ENCODE results near the gene REV1.
"Not testable (repeated sequence)": the region's sequence is repeated elsewhere in the genome, so short reads cannot be mapped to it uniquely, and the experiment has no call there.

REV1 gene

DNA sequence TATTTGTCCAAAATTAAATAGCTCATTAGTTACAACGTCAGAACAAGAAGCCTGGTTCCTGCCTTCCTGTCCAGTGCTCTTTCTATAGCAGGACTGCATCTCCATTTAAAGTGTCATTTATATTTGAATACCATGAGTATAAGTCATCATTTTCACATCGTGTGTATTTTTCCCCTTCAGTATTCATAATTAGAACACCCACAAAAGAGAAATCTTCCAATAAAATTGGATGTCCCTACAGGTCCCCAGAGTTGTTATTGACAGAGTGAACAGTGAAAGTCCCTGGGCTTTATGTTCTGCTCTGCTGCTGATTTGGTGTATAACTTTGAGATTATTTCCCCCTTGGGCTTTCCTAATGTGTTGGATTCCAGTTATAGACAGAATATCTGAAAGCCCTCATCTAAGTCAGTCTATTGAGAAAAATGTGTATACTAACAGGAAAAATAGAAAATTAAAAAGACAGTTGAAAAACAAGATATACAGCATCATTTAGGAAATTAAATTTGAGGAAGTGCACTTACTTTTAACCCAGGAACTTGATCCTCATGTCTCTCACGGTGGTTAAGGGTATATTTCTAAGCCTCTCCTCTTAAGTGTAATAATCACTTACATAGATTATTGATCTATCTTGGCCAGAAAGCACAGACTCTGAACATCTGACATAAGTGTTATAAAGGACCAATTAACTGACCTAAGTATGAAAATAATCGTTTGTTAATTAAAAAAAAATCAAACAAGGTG is 15.2 kb upstream of the REV1 start:
- no peak for DNase-seq
- H2AFZ ChIP-seq (ENCODE audit: low read depth, low read length) = no peak overlapping the region

DNA sequence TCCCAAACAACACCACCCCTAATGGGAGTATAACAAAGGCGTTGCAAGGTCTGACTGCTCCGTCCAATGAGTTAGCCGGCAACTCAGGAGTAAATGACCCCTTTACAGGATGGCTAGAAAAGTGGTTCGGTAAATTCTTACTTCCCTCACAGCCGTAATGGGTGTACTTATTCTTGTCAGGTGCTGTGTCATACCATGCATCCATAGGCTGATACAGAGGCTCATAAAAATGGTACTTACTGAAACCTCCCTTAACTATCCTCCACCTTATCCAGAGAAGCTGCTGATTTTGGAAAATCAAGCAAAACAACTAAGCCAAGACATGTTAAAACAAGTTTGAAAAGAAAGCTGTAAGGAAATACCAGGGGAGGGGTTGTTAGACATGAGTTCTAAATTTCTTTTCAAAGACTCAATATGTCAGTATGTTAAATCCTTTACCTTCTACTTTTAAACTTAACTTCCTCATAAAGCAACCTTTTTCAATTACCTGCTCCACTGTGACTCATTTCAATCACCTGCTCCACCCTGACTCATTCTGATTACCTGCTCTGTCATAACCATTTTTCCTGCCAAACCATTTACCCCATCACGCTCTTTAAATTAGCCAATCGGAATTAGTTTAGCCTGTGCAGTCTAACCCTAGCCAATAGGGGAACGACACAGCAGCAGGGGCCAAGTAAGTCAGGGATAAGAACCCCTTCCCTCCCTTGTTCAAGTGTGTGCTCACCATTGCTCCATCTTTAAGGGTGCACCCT is 14.0 kb upstream of the REV1 start:
- ATAC-seq (ENCODE audit: insufficient read depth, low read depth); H2AFZ ChIP-seq (ENCODE audit: low read depth, low read length); H4K20me1 ChIP-seq (ENCODE audit: insufficient read depth, low read length); H3K36me3 ChIP-seq (ENCODE audit: insufficient read depth, low read length); H3K4me1 ChIP-seq (ENCODE audit: insufficient read depth, low read length); H3K27ac ChIP-seq (ENCODE audit: low read length); H3K4me2 ChIP-seq (ENCODE audit: insufficient read depth, low read length); H3K79me2 ChIP-seq (ENCODE audit: insufficient read depth, low read length); H3K4me3 ChIP-seq (ENCODE audit: low read depth in 1 of 2, low read length in 2 of 2); H3K9me3 ChIP-seq (ENCODE audit: insufficient read depth, low read length, severe bottlenecking); H3K9ac ChIP-seq (ENCODE audit: low read depth, low read length); H3K27me3 ChIP-seq (ENCODE audit: insufficient read depth, low read length, poor library complexity); DNase-seq: not testable (repeated sequence)

More for the DNA sequence above, 15.2 kb upstream of the REV1 start:
- no peaks in the 10 kb centered on the region for H3K27me3 ChIP-seq (ENCODE audit: insufficient read depth, low read length, poor library complexity)
- no peaks in the 10 kb centered on the region for H3K9me3 ChIP-seq (ENCODE audit: insufficient read depth, low read length, severe bottlenecking)
- H3K36me3 ChIP-seq (ENCODE audit: insufficient read depth, low read length) = no peaks in the 10 kb centered on the region
- H3K4me1 ChIP-seq (ENCODE audit: insufficient read depth, low read length) = no peaks in the 10 kb centered on the region
- ATAC-seq (ENCODE audit: insufficient read depth, low read depth) = no peak
- H3K27ac ChIP-seq (ENCODE audit: low read length) = no peak overlapping the region
- H3K4me3 ChIP-seq (ENCODE audit: low read depth in 1 of 2, low read length in 2 of 2) = no peak overlapping the region
- H3K9ac ChIP-seq (ENCODE audit: low read depth, low read length) = no peak overlapping the region
- no peaks in the 10 kb centered on the region for H3K79me2 ChIP-seq (ENCODE audit: insufficient read depth, low read length)
- no peak overlapping the region for H3K4me2 ChIP-seq (ENCODE audit: insufficient read depth, low read length)
- no peak for TF ChIP-seq EZH2 (IDR thresholded peaks at IDR 0.05; ENCODE audit: borderline replicate concordance, low read depth, low read length, severe bottlenecking)
- TF ChIP-seq, protein P1, sequence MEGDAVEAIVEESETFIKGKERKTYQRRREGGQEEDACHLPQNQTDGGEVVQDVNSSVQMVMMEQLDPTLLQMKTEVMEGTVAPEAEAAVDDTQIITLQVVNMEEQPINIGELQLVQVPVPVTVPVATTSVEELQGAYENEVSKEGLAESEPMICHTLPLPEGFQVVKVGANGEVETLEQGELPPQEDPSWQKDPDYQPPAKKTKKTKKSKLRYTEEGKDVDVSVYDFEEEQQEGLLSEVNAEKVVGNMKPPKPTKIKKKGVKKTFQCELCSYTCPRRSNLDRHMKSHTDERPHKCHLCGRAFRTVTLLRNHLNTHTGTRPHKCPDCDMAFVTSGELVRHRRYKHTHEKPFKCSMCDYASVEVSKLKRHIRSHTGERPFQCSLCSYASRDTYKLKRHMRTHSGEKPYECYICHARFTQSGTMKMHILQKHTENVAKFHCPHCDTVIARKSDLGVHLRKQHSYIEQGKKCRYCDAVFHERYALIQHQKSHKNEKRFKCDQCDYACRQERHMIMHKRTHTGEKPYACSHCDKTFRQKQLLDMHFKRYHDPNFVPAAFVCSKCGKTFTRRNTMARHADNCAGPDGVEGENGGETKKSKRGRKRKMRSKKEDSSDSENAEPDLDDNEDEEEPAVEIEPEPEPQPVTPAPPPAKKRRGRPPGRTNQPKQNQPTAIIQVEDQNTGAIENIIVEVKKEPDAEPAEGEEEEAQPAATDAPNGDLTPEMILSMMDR (IDR thresholded peaks at IDR 0.05; ENCODE audit: borderline replicate concordance, extremely low read depth, low read length, poor library complexity, severe bottlenecking) = no peak
- no peaks in the 10 kb centered on the region for H4K20me1 ChIP-seq (ENCODE audit: insufficient read depth, low read length)

DNA sequence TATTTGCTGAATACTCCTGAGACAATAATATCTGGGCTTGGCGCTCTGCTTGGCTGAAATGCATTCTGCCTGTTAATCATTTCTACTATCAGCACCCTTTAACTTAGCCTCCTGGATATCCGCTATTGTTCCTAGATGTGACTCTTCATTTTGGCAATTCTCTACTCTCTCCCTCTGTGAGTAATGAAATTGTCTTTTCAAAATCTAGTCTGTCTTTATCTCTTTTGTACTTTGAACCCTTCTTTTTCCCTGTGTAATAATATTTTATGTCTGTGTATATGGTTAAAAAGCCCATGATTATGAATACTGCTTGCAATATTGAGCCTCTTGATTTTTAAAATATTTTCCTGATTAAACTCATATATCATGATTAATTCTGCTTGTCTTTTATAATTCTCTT is 6.2 kb upstream of the REV1 start:
- Histone ChIP-seq H2AFZ (ENCODE audit: low read depth, low read length) (no peak overlapping the region), H3K27me3 (ENCODE audit: insufficient read depth, low read length, poor library complexity) (peaks cover 19% of the 10 kb centered on the region), H3K4me2 (ENCODE audit: insufficient read depth, low read length) (no peak overlapping the region), H3K4me3 (ENCODE audit: low read depth in 1 of 2, low read length in 2 of 2) (no peak overlapping the region), H3K36me3 (ENCODE audit: insufficient read depth, low read length) (no peaks in the 10 kb centered on the region), H4K20me1 (ENCODE audit: insufficient read depth, low read length) (no peaks in the 10 kb centered on the region), H3K79me2 (ENCODE audit: insufficient read depth, low read length) (no peaks in the 10 kb centered on the region), H3K27ac (ENCODE audit: low read length) (no peak overlapping the region), H3K9ac (ENCODE audit: low read depth, low read length) (no peak overlapping the region), H3K4me1 (ENCODE audit: insufficient read depth, low read length) (peaks cover 1% of the 10 kb centered on the region), H3K9me3 (ENCODE audit: insufficient read depth, low read length, severe bottlenecking) (no peaks in the 10 kb centered on the region)
- no peak for TF ChIP-seq EZH2 (IDR thresholded peaks at IDR 0.05; ENCODE audit: borderline replicate concordance, low read depth, low read length, severe bottlenecking)
- TF ChIP-seq, protein P1 (IDR thresholded peaks at IDR 0.05; ENCODE audit: borderline replicate concordance, extremely low read depth, low read length, poor library complexity, severe bottlenecking) = no peak
- ATAC-seq (ENCODE audit: insufficient read depth, low read depth) (no peak), DNase-seq (no peak)

DNA sequence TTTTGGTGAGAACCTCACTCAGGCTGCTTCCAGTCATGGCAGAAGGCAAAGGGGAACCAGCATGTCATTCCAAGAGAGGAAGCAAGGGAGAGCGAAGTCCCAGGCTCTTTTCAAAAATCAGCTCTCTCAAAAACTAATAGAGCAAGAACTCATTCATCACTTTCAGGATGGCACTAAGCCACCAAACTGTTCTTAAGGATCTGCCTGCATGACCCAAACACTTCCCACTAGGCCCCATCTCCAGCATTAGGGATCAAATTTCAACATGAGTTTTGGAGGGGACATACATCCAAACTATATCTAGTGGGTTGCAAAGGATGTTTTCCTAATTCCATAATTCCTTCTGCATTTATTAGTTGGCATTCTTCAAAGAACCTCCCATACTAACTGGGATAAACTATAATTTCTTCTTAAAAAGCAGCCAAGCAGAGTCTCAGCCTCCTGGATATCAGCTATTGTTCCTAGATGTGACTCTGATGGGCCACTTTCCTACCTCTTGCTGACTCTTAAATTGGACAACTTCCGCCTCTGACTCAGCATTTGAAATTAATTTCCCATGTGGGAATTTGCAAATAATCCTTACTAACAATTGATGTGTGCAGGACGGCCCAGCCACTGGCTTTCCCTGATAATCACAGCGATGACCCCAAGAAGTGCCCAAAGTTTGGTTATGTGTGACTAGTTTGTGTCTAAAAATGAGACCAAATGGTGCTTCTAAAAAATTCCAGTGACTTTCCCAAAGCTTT is 5.5 kb upstream of the REV1 start:
- Histone ChIP-seq H3K27ac (ENCODE audit: low read length) (no peak overlapping the region), H3K4me1 (ENCODE audit: insufficient read depth, low read length) (peaks cover 8% of the 10 kb centered on the region), H3K36me3 (ENCODE audit: insufficient read depth, low read length) (no peaks in the 10 kb centered on the region), H3K27me3 (ENCODE audit: insufficient read depth, low read length, poor library complexity) (peaks cover 19% of the 10 kb centered on the region), H2AFZ (ENCODE audit: low read depth, low read length) (no peak overlapping the region), H4K20me1 (ENCODE audit: insufficient read depth, low read length) (no peaks in the 10 kb centered on the region), H3K79me2 (ENCODE audit: insufficient read depth, low read length) (no peaks in the 10 kb centered on the region), H3K4me3 (ENCODE audit: low read depth in 1 of 2, low read length in 2 of 2) (no peak overlapping the region), H3K9ac (ENCODE audit: low read depth, low read length) (no peak overlapping the region), H3K9me3 (ENCODE audit: insufficient read depth, low read length, severe bottlenecking) (no peaks in the 10 kb centered on the region), H3K4me2 (ENCODE audit: insufficient read depth, low read length) (no peak overlapping the region)
- no peak for TF ChIP-seq EZH2 (IDR thresholded peaks at IDR 0.05; ENCODE audit: borderline replicate concordance, low read depth, low read length, severe bottlenecking)
- TF ChIP-seq, protein P1 (IDR thresholded peaks at IDR 0.05; ENCODE audit: borderline replicate concordance, extremely low read depth, low read length, poor library complexity, severe bottlenecking) = no peak
- ATAC-seq (ENCODE audit: insufficient read depth, low read depth) = no peak
- no peak for DNase-seq
